ENCODE results near the gene MRPS18B.

- TF ChIP-seq REST (IDR thresholded peaks at IDR 0.05; ENCODE audit: low read depth) (no peak), EZH2phosphoT487 (IDR thresholded peaks at IDR 0.05; ENCODE audit: borderline replicate concordance) (no peak), CTCF (IDR thresholded peaks at IDR 0.05 in 2 of 3, conservative IDR thresholded peaks at IDR 0.05 in 1 of 3; ENCODE audit: borderline replicate concordance in 1 of 3, insufficient read depth in 1 of 3, low read depth in 2 of 3, low read length in 2 of 3) (no peak), ZNF274 (IDR thresholded peaks at IDR 0.05; ENCODE audit: low read depth, low read length) (no peak), POLR2AphosphoS5 (IDR thresholded peaks at IDR 0.05; ENCODE audit: low read depth, low read length) (no peak), FOSL1 (IDR thresholded peaks at IDR 0.05; ENCODE audit: low read depth) (no peak), POLR2A (IDR thresholded peaks at IDR 0.05; ENCODE audit: borderline replicate concordance, extremely low read depth, insufficient read depth, insufficient read length) (no peak)
These were observed 38.9 kb downstream of the MRPS18B start for GRCh38 chr6:30656513-30656912.
